Tibial nerve (tissue), 4 donors: ENCODE results near the gene ERFE. TPM values are rescaled to one million over a fixed set of nuclear protein-coding genes. Genes with fewer than 3 reads are reported as not detected.

Source experiments
- DNase-seq, 2 donors: peaks; one replicate each; pipeline ENCODE4 v3.0.0-alpha.2; 2019; ENCODE audit warnings: low spot score in 2 of 2
- H3K27ac ChIP-seq, 4 donors: fragments of 200-600 bp; sonication (generic) in 3 of 4; one replicate each; pipeline ENCODE4 v1.5.1; 2017 to 2019; ENCODE audit warnings: mild to moderate bottlenecking in 1 of 4
- H3K27me3 ChIP-seq, 2 donors: fragments of 200-600 bp; sonication (generic) in 1 of 2; one replicate each; pipeline versions ENCODE4 v1.5.1 to v1.6.0; 2017 to 2019
- H3K36me3 ChIP-seq, 3 donors: fragments of 200-600 bp; sonication (generic); one replicate each; pipeline ENCODE4 v1.5.1; 2018 to 2019
- H3K4me1 ChIP-seq, 4 donors: fragments of 200-600 bp; sonication (generic) in 3 of 4; one replicate each; pipeline ENCODE4 v1.5.1; 2017 to 2019
- H3K4me3 ChIP-seq, 4 donors: fragments of 200-600 bp; sonication (generic) in 3 of 4; one replicate each; pipeline ENCODE4 v1.5.1; 2017 to 2019; ENCODE audit warnings: mild to moderate bottlenecking in 1 of 4, moderate library complexity in 1 of 4
- H3K9me3 ChIP-seq, 4 donors: fragments of 200-600 bp; sonication (generic) in 3 of 4; one replicate each; pipeline ENCODE4 v1.5.1; 2017 to 2019
- EP300 ChIP-seq, 2 donors: sonication (generic); formaldehyde crosslinking; IDR thresholded peaks; one replicate each; pipeline ENCODE4 v1.6.1; 2017; ENCODE audit warnings: antibody characterized with exemption in 2 of 2, mild to moderate bottlenecking in 1 of 2
- POLR2A ChIP-seq, 2 donors: fragments of 450-650 bp; IDR thresholded peaks; one replicate each; pipeline ENCODE4 v1.6.1; 2017; ENCODE audit warnings: antibody characterized with exemption in 2 of 2, mild to moderate bottlenecking in 2 of 2, moderate library complexity in 2 of 2
- WGBS, 2 donors: methylation state at CpG; one replicate each; pipeline ENCODE4 v1.1.5; 2018; 5-methylcytosine and 5-hydroxymethylcytosine counted together
- total RNA-seq, 4 donors: library from RNA; depleted of rRNA; stranded (reverse); fragments of >200 nt; gene quantifications; one replicate each; pipeline ENCODE4 v1.1.0, GENCODE V29; 2016
- TF ChIP-seq, protein P1 (sequence below), 5 experiments: fragments of 200-600 bp in 3 of 5; fragments of 450-650 bp in 2 of 5; sonication (generic) in 3 of 5; IDR thresholded peaks; one replicate each; pipeline ENCODE4 v1.5.1; 2016 to 2019; ENCODE audit warnings: antibody characterized with exemption in 5 of 5, mild to moderate bottlenecking in 3 of 5, moderate library complexity in 2 of 5

Gene ERFE
- total RNA-seq, 4 donors from 2014 or later: not detected

DNA sequence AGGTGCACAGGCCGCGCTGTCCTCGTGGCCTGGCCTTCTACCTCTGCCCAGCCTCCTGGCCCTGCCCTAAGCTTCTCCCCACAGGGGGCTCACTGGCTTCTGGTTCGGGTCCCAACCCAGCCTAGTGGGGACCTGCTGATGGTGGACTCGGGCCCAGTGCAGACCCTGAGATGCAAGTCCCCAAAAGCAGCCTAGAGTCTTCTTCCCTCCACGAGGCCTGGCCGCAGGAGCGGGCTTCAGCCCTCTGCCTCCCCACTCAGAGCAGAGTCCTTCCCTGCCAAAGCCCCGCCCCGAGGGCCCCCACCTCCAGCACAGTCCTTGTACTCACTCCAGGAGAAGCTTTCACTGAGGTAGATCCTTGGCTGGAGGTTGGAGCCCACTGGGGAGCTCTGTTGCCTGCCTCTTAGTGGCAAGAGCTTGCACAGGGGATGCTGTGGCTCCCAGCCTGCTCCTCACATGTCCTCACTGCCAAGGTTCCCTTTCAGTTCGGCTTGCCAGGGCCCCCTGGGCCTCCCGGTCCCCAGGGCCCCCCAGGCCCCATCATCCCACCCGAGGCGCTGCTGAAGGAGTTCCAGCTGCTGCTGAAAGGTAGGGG lies 3.6 kb downstream of the ERFE start:
- H3K9me3 ChIP-seq: no peaks in the 10 kb centered on the region
- no peak overlapping the region for H3K4me3 ChIP-seq
- peaks cover 0 to 11% (median 0%) of the 10 kb centered on the region in 3 donors for H3K36me3 ChIP-seq
- H3K4me1 ChIP-seq: peaks cover 0 to 40% (median 10%) of the 10 kb centered on the region in 4 donors
- WGBS, 2 donors: 83 to 96% methylated on average over 8 to 12 of the region's 14 CpGs
- H3K27me3 ChIP-seq: peaks cover 0 to 55% of the 10 kb centered on the region in 2 donors
- TF ChIP-seq POLR2A (IDR thresholded peaks at IDR 0.05): no peak
- TF ChIP-seq, protein P1, sequence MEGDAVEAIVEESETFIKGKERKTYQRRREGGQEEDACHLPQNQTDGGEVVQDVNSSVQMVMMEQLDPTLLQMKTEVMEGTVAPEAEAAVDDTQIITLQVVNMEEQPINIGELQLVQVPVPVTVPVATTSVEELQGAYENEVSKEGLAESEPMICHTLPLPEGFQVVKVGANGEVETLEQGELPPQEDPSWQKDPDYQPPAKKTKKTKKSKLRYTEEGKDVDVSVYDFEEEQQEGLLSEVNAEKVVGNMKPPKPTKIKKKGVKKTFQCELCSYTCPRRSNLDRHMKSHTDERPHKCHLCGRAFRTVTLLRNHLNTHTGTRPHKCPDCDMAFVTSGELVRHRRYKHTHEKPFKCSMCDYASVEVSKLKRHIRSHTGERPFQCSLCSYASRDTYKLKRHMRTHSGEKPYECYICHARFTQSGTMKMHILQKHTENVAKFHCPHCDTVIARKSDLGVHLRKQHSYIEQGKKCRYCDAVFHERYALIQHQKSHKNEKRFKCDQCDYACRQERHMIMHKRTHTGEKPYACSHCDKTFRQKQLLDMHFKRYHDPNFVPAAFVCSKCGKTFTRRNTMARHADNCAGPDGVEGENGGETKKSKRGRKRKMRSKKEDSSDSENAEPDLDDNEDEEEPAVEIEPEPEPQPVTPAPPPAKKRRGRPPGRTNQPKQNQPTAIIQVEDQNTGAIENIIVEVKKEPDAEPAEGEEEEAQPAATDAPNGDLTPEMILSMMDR (IDR thresholded peaks at IDR 0.05): no peak
- no peak for TF ChIP-seq EP300 (IDR thresholded peaks at IDR 0.05)
- H3K27ac ChIP-seq: no peak overlapping the region
- DNase-seq: no peak

DNA sequence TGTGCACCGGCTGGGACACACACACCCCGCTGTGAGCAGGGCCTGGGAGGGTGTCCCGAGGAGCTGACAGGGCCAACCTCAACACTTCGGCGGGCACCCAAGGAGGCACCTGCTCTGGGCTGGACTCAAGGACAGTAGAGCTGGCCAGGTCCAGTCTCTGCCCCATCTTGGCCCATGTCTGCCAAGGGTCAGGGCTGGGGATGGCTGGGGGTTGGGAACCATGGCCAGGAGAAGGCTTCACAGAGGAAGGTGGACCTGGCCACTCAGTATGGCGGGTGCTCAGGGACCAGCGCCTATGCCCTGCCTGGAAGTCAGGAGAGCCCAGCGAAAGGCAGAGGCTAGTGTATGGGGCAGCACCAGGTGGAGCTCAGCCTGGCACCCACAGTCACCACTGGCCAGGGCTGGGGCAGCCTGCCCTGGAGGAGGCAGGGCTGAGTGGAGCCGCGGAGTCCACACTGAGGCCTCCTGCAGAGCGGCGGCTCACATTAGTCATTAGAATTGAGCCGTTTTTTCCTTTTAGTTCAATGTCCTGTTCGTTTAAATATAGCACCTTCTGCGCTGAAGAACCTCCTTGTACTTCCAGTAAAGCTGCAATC lies 4.2 kb downstream of the ERFE start:
- Histone ChIP-seq H3K36me3 (peaks cover 0 to 17% (median 0%) of the 10 kb centered on the region in 3 donors), H3K27ac (no peak overlapping the region), H3K27me3 (peaks cover 0 to 53% of the 10 kb centered on the region in 2 donors), H3K4me3 (no peak overlapping the region), H3K4me1 (peaks cover 0 to 40% (median 10%) of the 10 kb centered on the region in 4 donors), H3K9me3 (no peaks in the 10 kb centered on the region)
- TF ChIP-seq, protein P1 (IDR thresholded peaks at IDR 0.05): no peak
- no peak for TF ChIP-seq POLR2A (IDR thresholded peaks at IDR 0.05)
- TF ChIP-seq EP300 (IDR thresholded peaks at IDR 0.05): no peak
- DNase-seq: no peak
- WGBS, 2 donors: 64 to 74% methylated on average over 10 to 14 of the region's 15 CpGs

DNA sequence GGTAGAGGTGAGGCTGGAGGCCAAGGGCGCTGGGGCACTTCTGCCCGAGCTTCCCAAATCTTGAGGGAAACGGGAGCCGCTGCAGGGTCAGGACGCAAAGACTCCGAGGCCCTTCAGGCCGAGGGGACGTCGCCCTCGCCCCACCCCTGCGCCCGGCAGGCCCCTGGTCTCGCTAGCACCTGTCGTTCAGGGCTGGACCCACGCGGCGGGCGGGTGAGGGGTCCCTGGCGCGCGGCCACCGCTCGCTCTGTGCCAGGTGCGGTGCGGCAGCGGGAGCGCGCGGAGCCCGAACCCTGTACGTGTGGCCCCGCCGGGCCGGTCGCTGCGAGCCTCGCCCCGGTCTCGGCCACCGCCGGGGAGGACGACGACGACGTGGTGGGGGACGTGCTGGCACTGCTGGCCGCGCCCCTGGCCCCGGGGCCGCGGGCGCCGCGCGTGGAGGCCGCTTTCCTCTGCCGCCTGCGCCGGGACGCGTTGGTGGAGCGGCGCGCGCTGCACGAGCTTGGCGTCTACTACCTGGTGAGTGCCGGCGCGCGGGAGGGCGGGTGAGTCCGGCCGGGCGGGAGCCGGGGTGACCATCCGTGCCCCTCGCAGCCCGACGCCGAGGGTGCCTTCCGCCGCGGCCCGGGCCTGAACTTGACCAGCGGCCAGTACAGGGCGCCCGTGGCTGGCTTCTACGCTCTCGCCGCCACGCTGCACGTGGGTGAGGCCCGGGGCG lies 4.9 kb downstream of the ERFE start:
- peaks cover 0 to 33% (median 8%) of the 10 kb centered on the region in 4 donors for H3K4me1 ChIP-seq
- H3K36me3 ChIP-seq: peaks cover 0 to 24% (median 0%) of the 10 kb centered on the region in 3 donors
- H3K27ac ChIP-seq: no peak overlapping the region
- no peak overlapping the region for H3K4me3 ChIP-seq
- DNase-seq: no peak
- H3K9me3 ChIP-seq: no peaks in the 10 kb centered on the region
- WGBS, 2 donors: 4 to 15% methylated on average over 48 to 49 of the region's 95 CpGs
- H3K27me3 ChIP-seq: peaks cover 0 to 46% of the 10 kb centered on the region in 2 donors
- TF ChIP-seq EP300 (IDR thresholded peaks at IDR 0.05) (no peak), POLR2A (IDR thresholded peaks at IDR 0.05) (no peak)
- TF ChIP-seq, protein P1 (IDR thresholded peaks at IDR 0.05): no peak

DNA sequence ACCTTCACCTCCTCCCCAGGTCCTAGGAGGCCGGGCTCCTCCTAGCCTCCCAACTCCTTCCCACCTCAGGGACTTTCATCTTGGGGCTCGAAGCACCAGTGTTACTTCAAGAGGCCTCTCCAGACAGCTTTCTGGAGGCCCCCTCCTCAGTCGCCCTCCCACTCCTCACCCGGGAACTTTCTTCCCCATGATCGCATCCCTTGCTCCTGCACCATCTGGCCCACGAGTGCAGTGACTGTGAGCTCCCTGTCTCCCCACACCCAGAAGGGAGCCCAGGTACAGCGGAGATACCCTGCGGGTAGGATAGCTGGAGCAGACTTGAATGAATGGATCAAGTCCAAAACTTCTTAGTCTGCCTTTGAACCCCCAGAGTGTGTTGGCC lies 6.1 kb downstream of the ERFE start:
- Histone ChIP-seq H3K4me3 (no peak overlapping the region), H3K36me3 (peaks cover 0 to 36% (median 3%) of the 10 kb centered on the region in 3 donors), H3K27me3 (peaks cover 0 to 38% of the 10 kb centered on the region in 2 donors), H3K4me1 (peaks cover 0 to 34% (median 7%) of the 10 kb centered on the region in 4 donors), H3K9me3 (no peaks in the 10 kb centered on the region), H3K27ac (no peak overlapping the region)
- DNase-seq: no peak
- WGBS, 2 donors: 85 to 93% methylated on average over 8 of the region's 8 CpGs
- TF ChIP-seq, protein P1 (IDR thresholded peaks at IDR 0.05): no peak
- no peak for TF ChIP-seq POLR2A (IDR thresholded peaks at IDR 0.05)
- no peak for TF ChIP-seq EP300 (IDR thresholded peaks at IDR 0.05)
